ENCODE data around the gene PIP5KL1.

Gene PIP5KL1

DNA sequence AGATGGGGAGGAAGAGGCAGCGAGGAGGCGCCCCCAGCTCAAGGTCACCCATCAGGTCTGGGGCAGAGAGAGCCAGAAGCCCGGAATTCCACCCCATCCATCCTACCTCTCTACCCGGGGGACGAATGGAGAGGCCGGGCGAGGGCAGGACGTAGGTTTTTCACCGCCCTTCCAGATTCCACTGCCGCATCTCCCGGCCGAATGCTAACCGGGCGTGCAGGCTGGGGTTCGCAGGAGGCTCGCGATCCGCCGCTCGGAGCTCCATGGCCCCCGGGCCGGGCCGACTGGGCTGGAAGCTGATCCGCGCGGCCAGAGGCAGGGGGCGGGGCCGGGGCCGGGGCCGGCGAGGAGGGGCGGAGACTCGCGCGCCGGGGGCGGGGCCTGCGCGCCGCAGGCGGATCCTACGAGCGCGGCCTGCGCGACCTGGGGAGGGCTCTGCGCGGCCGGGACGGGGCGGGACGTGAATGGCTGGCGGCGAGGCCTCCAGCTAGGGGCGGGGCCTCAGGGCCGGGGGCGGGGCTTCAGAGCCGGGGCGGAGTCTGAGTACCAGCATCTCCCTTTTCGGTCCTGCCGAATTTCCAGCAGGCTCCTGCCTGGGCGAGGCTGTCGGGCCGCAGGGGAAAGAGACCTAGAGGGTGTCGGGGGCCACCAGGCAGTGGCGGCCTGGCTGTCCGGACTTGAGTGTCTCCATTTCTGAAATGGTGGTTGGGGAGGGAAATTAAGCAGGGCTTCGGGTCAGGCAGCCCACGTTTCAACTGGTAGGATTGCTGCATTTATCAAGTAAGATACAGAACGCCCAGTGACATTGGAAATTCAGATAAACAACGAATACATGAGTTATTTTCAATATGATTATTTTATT lies 13.6 kb downstream of the PIP5KL1 start, which contains the start of gene ST6GALNAC4:
TSS of gene ST6GALNAC4 (minus strand) at position 322 of the 862 bp plus-strand sequence. CDS start 622 bp downstream, outside the sequence.
- in situ Hi-C loops (cut with MboI; ENCODE audit: low sequenced_read_pairs) = no loop called here

DNA sequence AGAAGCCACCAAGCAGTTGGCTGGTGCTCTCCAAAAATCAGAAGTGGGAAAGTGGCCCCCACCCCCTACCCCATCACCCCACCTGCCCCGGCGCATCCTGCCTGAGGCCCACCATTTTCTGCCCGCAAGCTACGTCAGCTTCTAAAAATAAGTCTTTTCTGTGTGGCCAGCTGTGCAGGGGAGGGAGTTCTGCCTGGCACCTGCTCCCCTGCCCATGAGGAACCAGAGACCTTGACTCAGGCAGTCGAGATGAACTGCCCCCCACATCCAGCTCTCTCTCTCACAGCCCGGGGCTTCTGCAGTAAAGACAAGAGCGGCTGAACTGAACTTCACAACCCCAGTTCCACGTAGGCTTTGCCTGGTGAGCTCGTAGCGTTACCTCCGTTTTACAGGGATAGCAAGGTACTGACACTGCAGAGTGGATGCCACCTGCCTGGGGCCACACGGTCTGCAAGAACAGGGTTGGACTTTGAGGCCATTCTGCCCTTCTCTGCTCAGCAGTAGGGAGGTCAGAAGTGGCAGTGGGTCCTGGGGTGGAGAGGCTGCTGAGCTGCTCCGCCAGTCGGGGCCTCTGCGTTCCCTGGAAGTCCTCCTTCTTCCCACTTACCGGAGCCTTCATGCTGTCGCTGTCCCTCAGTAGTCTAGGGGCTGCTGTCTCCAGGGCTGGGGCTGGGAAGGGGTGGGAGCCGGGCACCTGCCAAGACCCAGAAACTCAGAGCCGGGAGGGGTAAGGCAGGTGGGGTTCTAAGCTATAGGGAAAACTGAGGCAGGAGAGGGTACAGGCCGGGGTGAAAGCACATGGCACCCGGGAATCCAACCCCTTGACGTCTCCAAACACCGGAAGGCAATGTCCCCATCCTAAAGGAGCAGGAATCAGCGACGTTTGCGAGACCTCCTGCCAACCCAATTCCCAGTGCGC lies 14.5 kb downstream of the PIP5KL1 start:
- in situ Hi-C loops (cut with MboI; ENCODE audit: low sequenced_read_pairs) = no loop called here

GRCh38 chr9:127915325-127915752 lies 15.2 kb downstream of the PIP5KL1 start:
- in situ Hi-C loops (cut with MboI; ENCODE audit: low sequenced_read_pairs) = no loop called here

GRCh38 chr9:127913682-127914081 lies 16.9 kb downstream of the PIP5KL1 start:
- in situ Hi-C loops (cut with MboI; ENCODE audit: low sequenced_read_pairs) = no loop called here

- in situ Hi-C loops (cut with MboI; ENCODE audit: low sequenced_read_pairs) = no loop called here
These were observed 17.7 kb downstream of the PIP5KL1 start for GRCh38 chr9:127912882-127913281.

DNA sequence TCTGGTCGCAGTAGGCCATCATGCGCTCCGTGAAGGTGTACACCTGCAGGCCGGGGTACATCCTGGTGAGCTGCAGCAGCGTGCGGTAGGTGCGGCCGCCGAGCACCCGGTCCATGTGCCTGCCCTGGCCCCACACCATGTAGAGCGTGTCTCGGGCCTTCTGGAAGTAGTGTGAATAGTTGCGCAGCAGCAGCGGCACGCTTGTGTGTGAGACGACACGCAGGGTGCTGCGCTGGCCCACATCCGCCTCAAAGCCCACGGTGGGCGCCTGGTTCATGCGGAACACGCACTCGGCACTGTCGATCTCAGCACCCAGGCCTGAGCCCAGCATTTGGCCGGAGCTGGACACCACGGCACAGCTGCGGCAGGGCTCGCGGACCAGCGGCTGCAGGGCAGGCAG lies 18.3 kb downstream of the PIP5KL1 start:
- in situ Hi-C loops (cut with MboI; ENCODE audit: low sequenced_read_pairs) = no loop called here

DNA sequence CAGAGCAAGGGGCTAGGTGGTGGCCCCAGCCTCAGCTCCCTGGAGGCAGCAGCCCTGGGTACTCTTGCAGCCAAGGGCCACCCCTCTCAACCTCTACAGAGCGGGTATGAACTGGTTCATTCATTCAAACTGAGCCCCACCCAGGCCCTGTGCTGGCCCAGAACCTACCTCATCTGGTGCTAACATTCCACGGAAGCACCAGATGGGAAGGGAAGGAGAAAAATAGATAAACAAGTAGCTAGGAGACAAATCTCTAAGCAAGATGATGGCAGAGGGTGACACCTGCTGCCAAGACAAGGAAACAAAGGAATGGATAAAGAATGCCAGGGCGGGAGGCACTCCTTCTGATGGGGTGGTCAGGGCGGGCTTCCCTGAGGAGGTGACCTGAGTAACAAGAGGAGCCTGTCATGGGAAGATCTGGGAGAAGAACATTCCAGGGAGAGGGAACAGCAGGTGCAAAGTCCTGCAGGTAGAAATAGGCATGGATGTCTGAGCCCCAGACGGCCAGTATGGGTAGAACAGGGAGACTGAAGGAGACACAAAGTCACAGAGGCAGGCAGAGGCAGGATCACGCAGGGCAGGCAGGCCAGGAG lies 19.9 kb downstream of the PIP5KL1 start:
- in situ Hi-C loops (cut with MboI; ENCODE audit: low sequenced_read_pairs) = no loop called here

- in situ Hi-C loops (cut with MboI; ENCODE audit: low sequenced_read_pairs) = no loop called here
These were observed 20.7 kb downstream of the PIP5KL1 start for GRCh38 chr9:127909839-127910273.

GRCh38 chr9:127908660-127908926 lies 22.0 kb downstream of the PIP5KL1 start:
- in situ Hi-C loops (cut with MboI; ENCODE audit: low sequenced_read_pairs) = no loop called here

- in situ Hi-C loops (cut with MboI; ENCODE audit: low sequenced_read_pairs) = no loop called here
These were observed 22.5 kb downstream of the PIP5KL1 start for GRCh38 chr9:127907867-127908659.

GRCh38 chr9:127905788-127906191 lies 24.8 kb downstream of the PIP5KL1 start:
- in situ Hi-C loops (cut with MboI; ENCODE audit: low sequenced_read_pairs) = no loop called here

- in situ Hi-C loops (cut with MboI; ENCODE audit: low sequenced_read_pairs) = no loop called here
These were observed 25.4 kb downstream of the PIP5KL1 start for GRCh38 chr9:127905004-127905728.

GRCh38 chr9:127904561-127905003 lies 26.0 kb downstream of the PIP5KL1 start:
- in situ Hi-C loops (cut with MboI; ENCODE audit: low sequenced_read_pairs) = no loop called here

GRCh38 chr9:127903557-127904475 lies 26.8 kb downstream of the PIP5KL1 start:
- in situ Hi-C loops (cut with MboI; ENCODE audit: low sequenced_read_pairs) = no loop called here

DNA sequence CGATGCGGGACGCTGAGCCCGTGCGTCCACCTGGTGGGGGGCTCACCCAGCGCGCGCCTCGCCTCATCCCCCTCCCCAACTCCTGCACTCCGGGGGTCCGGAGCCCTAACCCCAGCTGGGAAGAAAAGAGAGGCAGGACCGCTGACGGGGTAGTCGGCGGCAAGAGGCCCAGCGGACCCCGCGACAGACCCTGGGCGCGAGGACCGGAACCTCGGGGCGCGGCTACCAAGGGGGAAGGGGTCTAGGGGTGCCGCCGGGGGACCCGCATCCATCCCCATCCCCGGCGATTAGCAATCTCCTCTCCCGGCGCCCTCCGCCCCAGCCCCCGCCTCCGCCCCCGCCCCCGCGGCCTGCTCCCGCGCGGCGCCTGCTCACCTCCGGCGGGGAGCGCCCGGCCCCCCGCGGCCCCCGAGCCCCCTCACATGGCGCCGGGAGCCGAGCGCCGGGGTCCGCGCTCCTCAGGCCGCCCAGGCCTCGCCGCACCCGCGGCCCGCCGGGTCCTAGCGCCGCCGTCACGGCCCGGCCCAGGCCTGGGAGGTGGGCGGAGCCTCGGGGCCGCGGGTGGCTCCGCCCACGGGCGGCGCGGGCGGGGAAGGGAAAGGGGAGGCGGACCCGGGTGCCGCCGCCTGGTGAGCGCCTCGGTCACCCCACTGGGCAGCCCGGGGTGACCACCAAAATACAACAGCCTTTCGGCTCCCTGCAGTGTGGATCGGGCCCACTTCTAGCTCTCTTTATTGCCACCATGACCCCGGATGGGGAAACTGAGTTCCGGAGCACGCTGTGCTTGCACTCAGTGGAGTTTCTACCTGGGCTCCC lies 31.2 kb downstream of the PIP5KL1 start, which contains the start of gene ST6GALNAC6:
TSS of gene ST6GALNAC6 (minus strand) at position 476 of the 816 bp plus-strand sequence. CDS start 1,622 bp downstream, outside the sequence.
- in situ Hi-C loops (cut with MboI; ENCODE audit: low sequenced_read_pairs) = no loop called here

- in situ Hi-C loops (cut with MboI; ENCODE audit: low sequenced_read_pairs) = no loop called here
These were observed 32.0 kb downstream of the PIP5KL1 start for GRCh38 chr9:127898433-127899127.

DNA sequence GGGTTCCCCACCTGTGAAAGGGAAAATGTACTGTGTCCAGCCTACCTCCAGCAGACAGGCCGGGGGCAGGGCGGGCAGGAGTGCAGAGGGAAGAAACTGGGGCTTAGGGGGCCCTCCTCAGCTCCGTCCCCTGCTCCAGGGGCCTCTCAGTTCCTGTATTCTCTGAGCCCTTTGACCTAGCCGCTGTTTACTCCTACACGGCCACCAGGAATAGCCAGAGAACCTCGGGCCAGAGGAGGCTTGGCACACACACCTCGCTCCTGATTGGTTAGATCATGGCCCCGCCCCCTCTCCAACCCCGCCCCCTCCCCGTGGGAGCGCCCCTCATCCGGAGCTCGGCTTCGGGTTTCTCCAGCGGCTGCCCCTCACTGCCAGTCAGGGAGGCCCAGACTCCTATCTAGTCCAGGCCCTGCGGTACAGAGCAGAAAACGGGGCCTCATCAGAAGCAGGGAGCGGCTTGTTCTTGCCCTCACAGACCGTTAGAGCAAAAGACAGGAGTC lies 33.3 kb downstream of the PIP5KL1 start:
- in situ Hi-C loops (cut with MboI; ENCODE audit: low sequenced_read_pairs) = no loop called here
